ENCODE measurements around the gene RDH8. TPM values are rescaled to one million over a fixed set of nuclear protein-coding genes. Genes with fewer than 3 reads are reported as not detected.

RDH8 gene
- total and polyA plus RNA-seq, 2 of the 8 experiments (the other 6 are each of a cell fraction or from before 2014, with no cell fraction given) = 0.38 TPM; not detected in 1

GRCh38 chr19:10000171-10000826 is 13.0 kb upstream of the RDH8 start:
- H3K23ac ChIP-seq (ENCODE audit: insufficient read length) = no peak overlapping the region
- WGBS, 2 experiments (ENCODE audit: extremely low coverage in 1 of 2, insufficient coverage in 1 of 2, insufficient read length in 1 of 2, insufficient replicate concordance in 2 of 2, low coverage in 1 of 2, low lambda C conversion rate in 2 of 2, missing lambda C conversion rate in 1 of 2) = 17% methylated on average over 16 of the region's 16 CpGs; no CpG with 5 or more reads in 1 of the 2 experiments
- H3K36me3 ChIP-seq (ENCODE audit: control insufficient read depth in 2 of 4, insufficient read depth in 4 of 4, low read length in 3 of 4) = no peaks in the 10 kb centered on the region
- DNase-seq (ENCODE audit: low read depth in 1 of 2, low spot score in 2 of 2) (peak; percentile 44 to 87), FAIRE-seq (no peak)
- no peak overlapping the region; the same call in 1 of the 2 replicates for H4K8ac ChIP-seq (ENCODE audit: extremely low read depth, insufficient read depth, low read length)
- H3K79me2 ChIP-seq (ENCODE audit: control insufficient read depth in 1 of 2, insufficient read depth in 2 of 2, low read length in 2 of 2) = no peaks in the 10 kb centered on the region
- no peak overlapping the region for H2BK5ac ChIP-seq (ENCODE audit: low read depth, low read length)
- no peak overlapping the region for H3K27ac ChIP-seq (ENCODE audit: low read depth, low read length)
- no peak overlapping the region for H3K4me3 ChIP-seq (ENCODE audit: extremely low read depth in 1 of 4, insufficient read depth in 2 of 4, low read depth in 3 of 4, low read length in 4 of 4)
- no peaks in the 10 kb centered on the region for H3K79me1 ChIP-seq (ENCODE audit: low read depth, low read length)
- H2BK12ac ChIP-seq (ENCODE audit: low read depth, low read length) = peak overlapping the region; percentile 72; the same call in 1 of the 2 replicates
- H2BK120ac ChIP-seq (replicated peaks; ENCODE audit: low read depth, low read length) = no peak overlapping the region
- H3K18ac ChIP-seq (ENCODE audit: extremely low read depth, low read length) = no peak overlapping the region; the same call in 1 of the 2 replicates
- H3K23me2 ChIP-seq (ENCODE audit: low read depth, low read length) = no peaks in the 10 kb centered on the region
- ChIA-PET POLR2A (ENCODE audit: partially characterized antibody) (interaction anchor here (1.3 kb wide), 1 partner anchor 128 kb away, joined by 4 read pairs; no protein-coding TSS in a partner anchor), CTCF (ENCODE audit: partially characterized antibody) (interaction anchor here (0.7 to 6.2 kb wide), 40 partner anchors 8 to 356 kb away, joined by 3 to 83 read pairs (median 4); partner anchors contain the start of genes OLFM2, PPAN and RDH8)
- no peak overlapping the region for H3K4me2 ChIP-seq (ENCODE audit: insufficient read depth in 1 of 2, low read depth in 2 of 2, low read length in 2 of 2)
- no peak overlapping the region for H3K56ac ChIP-seq (replicated peaks; ENCODE audit: insufficient read length, low read depth, low read length)
- no peak overlapping the region for H4K5ac ChIP-seq (ENCODE audit: insufficient read length, low read depth, low read length)
- no peak overlapping the region for H3K4ac ChIP-seq (replicated peaks; ENCODE audit: insufficient read length, low read depth, low read length)
- H3K9ac ChIP-seq (replicated peaks in 1 of 4; ENCODE audit: extremely low read depth in 1 of 4, low read depth in 3 of 4, low read length in 3 of 4) = no peak overlapping the region
- H3K9me3 ChIP-seq (ENCODE audit: insufficient read depth in 2 of 2, low read depth in 1 of 2, low read length in 1 of 2) = no peaks in the 10 kb centered on the region
- no peak overlapping the region for H3K14ac ChIP-seq (ENCODE audit: insufficient read length)
- no peak overlapping the region for H2BK15ac ChIP-seq (ENCODE audit: low read length)
- H4K91ac ChIP-seq (replicated peaks; ENCODE audit: insufficient read length, low read length) = no peak overlapping the region
- no peaks in the 10 kb centered on the region for H3K4me1 ChIP-seq (replicated peaks in 1 of 4; ENCODE audit: control insufficient read depth in 3 of 4, insufficient read depth in 4 of 4, low read length in 3 of 4)
- H2AFZ ChIP-seq (ENCODE audit: low read length) = peak overlapping the region; percentile 57; the same call in 1 of the 2 replicates
- no peaks in the 10 kb centered on the region for H4K20me1 ChIP-seq (replicated peaks in 1 of 2; ENCODE audit: control insufficient read depth in 1 of 2, insufficient read depth in 2 of 2, low read length in 2 of 2)
- H3K27me3 ChIP-seq (replicated peaks in 1 of 4; ENCODE audit: control insufficient read depth in 3 of 4, extremely low read depth in 1 of 4, insufficient read depth in 3 of 4, low read length in 3 of 4) = no peaks in the 10 kb centered on the region; a peak in 3 of 7 replicates
- no peak overlapping the region for H2BK20ac ChIP-seq (ENCODE audit: low read length)
- no peak overlapping the region for H2AK5ac ChIP-seq (ENCODE audit: low read depth, low read length)
- TF ChIP-seq NANOG (IDR thresholded peaks at IDR 0.05; ENCODE audit: insufficient read depth, low read depth, low read length, poor library complexity, severe bottlenecking) (no peak), BACH1 (IDR thresholded peaks at IDR 0.05; ENCODE audit: low read length) (no peak), SP1 (IDR thresholded peaks at IDR 0.05; ENCODE audit: low read depth, low read length) (0 out of 2 replicates have a peak, but pooled peaks have one; percentile 24), PHF8 (conservative IDR thresholded peaks at IDR 0.05; ENCODE audit: low read depth, low read length) (no peak), CTCF (IDR thresholded peaks at IDR 0.05; ENCODE audit: control extremely low read depth in 1 of 3, insufficient read depth in 1 of 3, low read depth in 1 of 3, low read length in 3 of 3) (peak; percentile 77 to 89 (median 79)), HDAC2 (IDR thresholded peaks at IDR 0.05; ENCODE audit: borderline replicate concordance in 1 of 2, low read depth in 2 of 2, low read length in 2 of 2) (no peak), YY1 (IDR thresholded peaks at IDR 0.05; ENCODE audit: low read depth, low read length) (peak; percentile 80; the same call in 1 of the 2 replicates), MAFK (IDR thresholded peaks at IDR 0.05; ENCODE audit: low read depth, low read length) (no peak), RAD21 (IDR thresholded peaks at IDR 0.05 in 1 of 2, conservative IDR thresholded peaks at IDR 0.05 in 1 of 2; ENCODE audit: low read depth in 2 of 2, low read length in 2 of 2) (peak; percentile 79 to 80)

Measured in H1 (cell line).